Measurements from ENCODE around the gene MORC2. TPM values are rescaled to one million over a fixed set of nuclear protein-coding genes. Genes with fewer than 3 reads are reported as not detected.

The MORC2 gene
- total and polyA plus RNA-seq, 4 donors, result 4.2 to 12.0 (median 9.8) TPM

DNA sequence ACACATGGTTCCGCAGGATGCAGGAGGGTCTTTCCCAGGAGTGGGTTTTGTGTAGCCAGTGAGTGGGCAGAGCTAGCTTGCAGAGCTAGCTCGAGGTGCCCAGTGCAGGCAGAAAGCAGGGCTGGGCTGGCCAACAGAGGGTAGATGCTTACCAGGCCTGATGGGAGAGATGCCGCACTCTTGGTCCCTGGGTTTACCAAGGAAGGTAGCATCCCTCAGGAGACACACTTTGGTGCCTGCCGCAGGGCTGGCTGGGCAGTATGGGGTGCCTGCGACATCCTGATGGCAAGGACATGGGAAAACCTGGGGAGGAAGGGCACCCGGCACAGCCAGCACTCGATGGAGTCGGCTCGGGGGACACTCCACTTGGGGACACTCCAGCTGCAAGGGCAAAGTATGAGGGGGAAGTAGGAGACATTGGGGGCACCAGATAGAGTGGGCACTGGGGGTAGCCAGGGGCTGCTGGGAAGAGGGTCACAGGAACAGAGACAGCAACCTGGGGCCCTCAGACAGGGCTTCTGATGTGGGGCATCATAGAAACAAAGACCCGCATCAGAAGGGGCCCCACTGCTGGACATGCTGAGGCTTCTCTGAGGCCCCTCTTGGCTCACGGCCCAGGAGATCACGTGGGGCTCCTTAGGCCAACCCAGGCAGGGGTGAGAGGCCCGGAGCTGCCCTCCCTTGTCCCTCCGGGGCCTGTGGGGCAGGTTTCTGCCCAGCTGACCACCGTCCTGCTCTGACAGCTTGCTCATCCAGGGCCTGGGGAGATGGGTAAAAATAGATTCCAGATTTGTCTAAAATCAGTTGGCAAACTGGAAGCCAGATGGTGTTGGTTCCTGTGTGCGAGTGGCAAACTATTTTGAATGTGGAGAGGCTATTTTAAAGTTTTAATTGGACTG, 89.8 kb downstream of the MORC2 start:
- DNase-seq (ENCODE audit: low spot score), result peak; percentile 89
- no peak overlapping the region for H3K27ac ChIP-seq (ENCODE audit: low read depth in 1 of 2, low read length in 2 of 2)

More for the DNA sequence above, 89.8 kb downstream of the MORC2 start:
- Histone ChIP-seq H3K9ac (ENCODE audit: low read depth in 1 of 2, low read length in 2 of 2) (no peak overlapping the region), H3K4me1 (ENCODE audit: control insufficient read depth in 4 of 4, insufficient read depth in 4 of 4, low read length in 3 of 4) (peaks cover 0 to 14% (median 9%) of the 10 kb centered on the region in 4 donors), H3K9me3 (ENCODE audit: control insufficient read depth in 4 of 4, low read length in 3 of 4) (no peaks in the 10 kb centered on the region), H3K36me3 (ENCODE audit: control insufficient read depth in 4 of 4, insufficient read depth in 3 of 4, low read depth in 1 of 4, low read length in 3 of 4) (no peaks in the 10 kb centered on the region), H3K27me3 (ENCODE audit: control insufficient read depth in 4 of 4, insufficient read depth in 4 of 4, low read length in 3 of 4) (no peaks in the 10 kb centered on the region), H3K4me3 (ENCODE audit: low read depth in 1 of 3, low read length in 3 of 3) (no peak overlapping the region)
- WGBS, result 88% methylated on average over 16 of the region's 16 CpGs
- TF ChIP-seq GABPA (IDR thresholded peaks at IDR 0.05 in 1 of 2, conservative IDR thresholded peaks at IDR 0.05 in 1 of 2), result no peak
- TF ChIP-seq FOXA2 (IDR thresholded peaks at IDR 0.05), result no peak
- no peak for TF ChIP-seq TAF1 (conservative IDR thresholded peaks at IDR 0.05)
- TF ChIP-seq CTCF (IDR thresholded peaks at IDR 0.05; ENCODE audit: low read depth, low read length, missing input control), result no peak
- TF ChIP-seq FOXA1 (IDR thresholded peaks at IDR 0.05), result no peak
- no peak for TF ChIP-seq RAD21 (IDR thresholded peaks at IDR 0.05)
- TF ChIP-seq HNF4G (IDR thresholded peaks at IDR 0.05), result no peak
- no peak for TF ChIP-seq HNF4A (conservative IDR thresholded peaks at IDR 0.05)
- TF ChIP-seq RXRA (IDR thresholded peaks at IDR 0.05), result no peak
- TF ChIP-seq, protein P1, sequence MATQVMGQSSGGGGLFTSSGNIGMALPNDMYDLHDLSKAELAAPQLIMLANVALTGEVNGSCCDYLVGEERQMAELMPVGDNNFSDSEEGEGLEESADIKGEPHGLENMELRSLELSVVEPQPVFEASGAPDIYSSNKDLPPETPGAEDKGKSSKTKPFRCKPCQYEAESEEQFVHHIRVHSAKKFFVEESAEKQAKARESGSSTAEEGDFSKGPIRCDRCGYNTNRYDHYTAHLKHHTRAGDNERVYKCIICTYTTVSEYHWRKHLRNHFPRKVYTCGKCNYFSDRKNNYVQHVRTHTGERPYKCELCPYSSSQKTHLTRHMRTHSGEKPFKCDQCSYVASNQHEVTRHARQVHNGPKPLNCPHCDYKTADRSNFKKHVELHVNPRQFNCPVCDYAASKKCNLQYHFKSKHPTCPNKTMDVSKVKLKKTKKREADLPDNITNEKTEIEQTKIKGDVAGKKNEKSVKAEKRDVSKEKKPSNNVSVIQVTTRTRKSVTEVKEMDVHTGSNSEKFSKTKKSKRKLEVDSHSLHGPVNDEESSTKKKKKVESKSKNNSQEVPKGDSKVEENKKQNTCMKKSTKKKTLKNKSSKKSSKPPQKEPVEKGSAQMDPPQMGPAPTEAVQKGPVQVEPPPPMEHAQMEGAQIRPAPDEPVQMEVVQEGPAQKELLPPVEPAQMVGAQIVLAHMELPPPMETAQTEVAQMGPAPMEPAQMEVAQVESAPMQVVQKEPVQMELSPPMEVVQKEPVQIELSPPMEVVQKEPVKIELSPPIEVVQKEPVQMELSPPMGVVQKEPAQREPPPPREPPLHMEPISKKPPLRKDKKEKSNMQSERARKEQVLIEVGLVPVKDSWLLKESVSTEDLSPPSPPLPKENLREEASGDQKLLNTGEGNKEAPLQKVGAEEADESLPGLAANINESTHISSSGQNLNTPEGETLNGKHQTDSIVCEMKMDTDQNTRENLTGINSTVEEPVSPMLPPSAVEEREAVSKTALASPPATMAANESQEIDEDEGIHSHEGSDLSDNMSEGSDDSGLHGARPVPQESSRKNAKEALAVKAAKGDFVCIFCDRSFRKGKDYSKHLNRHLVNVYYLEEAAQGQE (IDR thresholded peaks at IDR 0.05), result no peak
- TF ChIP-seq EGR1 (IDR thresholded peaks at IDR 0.05; ENCODE audit: low read depth in 2 of 2), result no peak
- TF ChIP-seq, protein P2, sequence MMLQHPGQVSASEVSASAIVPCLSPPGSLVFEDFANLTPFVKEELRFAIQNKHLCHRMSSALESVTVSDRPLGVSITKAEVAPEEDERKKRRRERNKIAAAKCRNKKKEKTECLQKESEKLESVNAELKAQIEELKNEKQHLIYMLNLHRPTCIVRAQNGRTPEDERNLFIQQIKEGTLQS (IDR thresholded peaks at IDR 0.05), result no peak
- TF ChIP-seq NR2F2 (IDR thresholded peaks at IDR 0.05), result no peak
- no peak for TF ChIP-seq SP1 (IDR thresholded peaks at IDR 0.05)
- TF ChIP-seq YY1 (IDR thresholded peaks at IDR 0.05), result no peak
- no peak for TF ChIP-seq MAX (IDR thresholded peaks at IDR 0.05)
- TF ChIP-seq, protein P3, sequence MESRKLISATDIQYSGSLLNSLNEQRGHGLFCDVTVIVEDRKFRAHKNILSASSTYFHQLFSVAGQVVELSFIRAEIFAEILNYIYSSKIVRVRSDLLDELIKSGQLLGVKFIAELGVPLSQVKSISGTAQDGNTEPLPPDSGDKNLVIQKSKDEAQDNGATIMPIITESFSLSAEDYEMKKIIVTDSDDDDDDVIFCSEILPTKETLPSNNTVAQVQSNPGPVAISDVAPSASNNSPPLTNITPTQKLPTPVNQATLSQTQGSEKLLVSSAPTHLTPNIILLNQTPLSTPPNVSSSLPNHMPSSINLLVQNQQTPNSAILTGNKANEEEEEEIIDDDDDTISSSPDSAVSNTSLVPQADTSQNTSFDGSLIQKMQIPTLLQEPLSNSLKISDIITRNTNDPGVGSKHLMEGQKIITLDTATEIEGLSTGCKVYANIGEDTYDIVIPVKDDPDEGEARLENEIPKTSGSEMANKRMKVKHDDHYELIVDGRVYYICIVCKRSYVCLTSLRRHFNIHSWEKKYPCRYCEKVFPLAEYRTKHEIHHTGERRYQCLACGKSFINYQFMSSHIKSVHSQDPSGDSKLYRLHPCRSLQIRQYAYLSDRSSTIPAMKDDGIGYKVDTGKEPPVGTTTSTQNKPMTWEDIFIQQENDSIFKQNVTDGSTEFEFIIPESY (IDR thresholded peaks at IDR 0.05), result no peak
